Stimulated activated CD8-positive, alpha-beta memory T cell treated with anti-CD3 and anti-CD28 coated beads, Interleukin-4, amount 100 ng/mL, for 48 hours (primary cell): ENCODE results near the gene TK1.
"Not testable (repeated sequence)": the region's sequence is repeated elsewhere in the genome, so short reads cannot be mapped to it uniquely, and the experiment has no call there.

Experiments used
- DNase-seq: peaks from one replicate; pipeline ENCODE4 v3.0.0-alpha.2; 2020

TK1 gene

DNA sequence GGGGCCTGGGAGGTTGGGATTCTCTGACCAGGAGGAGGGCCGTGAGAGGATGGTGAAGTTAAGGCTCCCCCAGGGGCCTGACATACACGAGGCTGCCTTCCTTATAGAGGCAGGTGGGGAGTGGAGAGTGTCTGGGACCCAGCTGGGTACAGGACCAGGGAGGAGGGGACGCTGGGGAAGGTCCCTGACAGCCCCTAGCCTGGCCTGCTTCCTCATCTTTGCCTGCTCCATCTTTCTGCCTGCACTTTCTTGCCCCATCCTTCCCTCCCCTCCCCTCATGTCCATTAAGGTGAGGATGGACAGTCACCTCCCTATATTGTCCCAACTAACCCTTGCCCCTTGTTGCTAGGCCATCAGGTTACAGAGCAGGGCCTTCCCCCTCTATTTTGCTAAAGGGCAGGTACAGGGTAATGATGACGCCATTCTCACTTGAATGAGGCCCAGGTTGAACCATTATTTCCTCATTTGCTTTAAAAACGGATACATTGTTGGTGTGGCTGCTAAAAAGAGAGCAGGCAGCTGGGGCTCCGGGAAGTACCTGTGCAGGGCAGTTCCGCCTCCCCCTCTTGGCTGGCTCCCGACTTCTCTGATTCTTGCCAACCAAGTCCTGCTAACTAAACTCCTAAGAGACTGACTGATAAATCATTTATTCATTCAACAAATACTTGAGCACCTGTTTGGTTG is 39.4 kb downstream of the TK1 start:
- DNase-seq: no peak

GRCh38 chr17:78146881-78147280 is 40.0 kb downstream of the TK1 start:
- no peak for DNase-seq

- DNase-seq: no peak
Observed at GRCh38 chr17:78146471-78146869, 40.4 kb downstream of the TK1 start.

DNA sequence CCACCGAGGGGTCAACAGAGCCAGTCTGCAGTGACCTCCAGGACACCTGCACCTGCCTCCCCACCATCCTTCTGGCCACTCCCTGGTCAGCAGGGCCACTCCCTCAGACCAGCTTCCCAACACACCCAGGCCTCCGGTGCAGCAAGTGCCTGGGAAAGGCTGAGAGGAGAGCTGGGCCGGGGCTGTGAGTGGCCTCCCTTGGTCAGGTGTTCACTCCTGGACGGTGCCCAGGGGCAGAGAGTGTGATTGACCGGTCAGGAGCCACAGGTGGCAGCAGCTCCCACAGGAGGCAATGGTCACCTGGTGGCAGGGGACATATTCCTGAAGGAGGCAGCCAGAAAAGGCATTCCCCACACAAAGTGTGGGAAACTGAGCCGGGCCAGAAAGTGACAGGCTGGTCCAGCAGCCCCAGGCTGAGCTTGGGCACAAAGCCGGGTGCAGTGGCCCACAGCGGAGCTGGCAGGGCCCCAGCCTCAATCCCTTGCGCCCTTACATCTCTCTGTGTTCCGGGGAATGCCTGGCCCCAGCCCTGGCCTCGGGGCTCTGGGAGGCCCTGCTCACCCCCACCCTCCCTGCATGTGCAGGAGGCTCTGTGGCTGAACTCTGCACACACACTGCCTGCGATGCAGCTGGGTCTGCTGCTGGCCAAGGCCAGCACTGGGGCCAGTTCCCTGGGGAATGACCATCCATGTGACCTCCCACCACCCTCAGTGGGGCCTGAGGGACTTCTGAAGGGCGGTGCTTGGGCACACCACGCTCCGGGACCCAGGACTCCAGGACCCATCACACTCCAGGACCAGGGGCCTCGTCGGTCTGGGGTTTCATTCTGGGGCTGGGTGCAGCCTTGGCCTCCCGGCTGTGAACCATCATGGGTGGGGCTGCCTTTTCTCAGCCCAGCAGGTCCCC is 41.9 kb downstream of the TK1 start:
- DNase-seq: no peak

DNA sequence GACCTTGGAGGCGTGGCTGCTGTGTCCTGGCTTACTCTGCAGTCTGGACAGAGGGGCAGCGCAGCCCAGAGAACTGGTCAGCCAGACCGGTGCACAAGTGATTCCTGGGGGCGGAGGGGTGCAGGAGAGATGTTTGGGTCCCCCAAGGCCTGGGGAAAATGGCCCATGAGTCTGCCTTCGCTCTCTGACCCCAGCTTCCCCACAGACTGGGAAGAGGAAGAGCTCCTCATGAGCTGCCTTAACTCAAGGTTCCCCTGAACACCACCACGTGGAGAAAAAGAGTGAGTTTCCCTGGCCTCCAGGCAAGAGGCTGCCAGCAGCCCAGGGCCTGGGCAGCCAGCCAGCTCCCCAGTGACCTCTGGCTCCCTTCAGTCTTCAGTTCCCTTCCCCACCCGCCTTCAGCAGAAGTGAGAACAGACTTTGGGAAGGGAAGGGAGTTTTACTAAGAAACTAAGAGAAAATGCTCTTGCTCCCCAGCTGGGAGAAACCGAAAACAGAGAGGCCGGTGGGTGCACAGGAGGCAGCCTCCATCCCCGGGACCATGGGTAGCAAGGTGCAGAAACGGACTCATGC is 42.6 kb downstream of the TK1 start:
- no peak for DNase-seq

- DNase-seq: no peak
Observed at GRCh38 chr17:78143214-78144146, 43.4 kb downstream of the TK1 start.

GRCh38 chr17:78142119-78142861 is 44.6 kb downstream of the TK1 start:
- no peak for DNase-seq

GRCh38 chr17:78141437-78142118 is 45.3 kb downstream of the TK1 start:
- DNase-seq: no peak

DNA sequence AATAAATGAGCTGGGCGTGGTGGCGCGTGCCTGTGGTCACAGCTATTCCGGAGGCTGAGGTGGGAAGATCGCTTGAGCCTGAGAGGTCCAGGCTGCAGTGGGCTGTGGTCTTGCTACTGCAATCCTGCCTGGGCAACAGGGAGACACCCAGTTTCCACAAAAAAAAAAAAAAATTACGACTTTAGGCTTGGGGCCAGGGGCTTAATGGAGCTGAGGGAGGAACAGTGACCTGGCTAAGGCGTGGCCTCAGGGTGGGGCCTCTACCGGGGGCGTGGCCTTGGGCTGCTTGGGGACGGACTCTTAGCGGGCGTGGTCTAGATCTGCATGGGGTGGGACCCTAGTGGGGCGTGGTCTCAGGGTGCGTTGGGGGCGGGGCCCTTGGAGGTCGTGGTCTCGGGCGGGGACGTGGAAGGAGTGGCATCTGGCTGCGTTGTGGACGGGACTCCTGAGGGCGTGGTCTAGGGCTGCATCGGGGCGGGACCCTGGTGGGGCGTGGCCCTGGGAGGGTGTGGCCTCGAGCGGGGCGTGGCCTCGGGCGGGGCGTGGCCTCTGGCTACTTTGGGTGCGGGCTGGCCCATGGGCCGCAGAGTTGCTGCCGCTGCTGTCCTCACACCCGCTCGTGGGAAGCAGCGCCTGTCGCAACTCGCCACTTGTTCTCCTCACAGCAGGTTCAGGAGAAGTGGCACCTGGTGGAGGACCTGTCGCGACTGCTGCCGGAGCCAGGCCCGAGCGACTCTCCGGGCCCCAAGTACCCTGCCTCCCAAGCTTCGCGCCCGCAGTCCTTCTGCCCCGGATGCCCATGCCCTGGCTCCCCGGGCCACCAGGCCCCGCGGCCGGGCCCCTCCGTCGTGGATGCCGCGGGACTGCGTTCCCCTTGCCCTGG is 46.4 kb downstream of the TK1 start:
- peak; percentile 99 for DNase-seq

GRCh38 chr17:78139861-78140168 is 47.0 kb downstream of the TK1 start:
- DNase-seq: not testable (repeated sequence)

- no peak for DNase-seq
Observed at GRCh38 chr17:78138204-78139060, 48.4 kb downstream of the TK1 start.

GRCh38 chr17:78137392-78138203 is 49.3 kb downstream of the TK1 start:
- DNase-seq: peak; percentile 73

GRCh38 chr17:78135858-78136500 is 50.9 kb downstream of the TK1 start:
- no peak for DNase-seq

DNA sequence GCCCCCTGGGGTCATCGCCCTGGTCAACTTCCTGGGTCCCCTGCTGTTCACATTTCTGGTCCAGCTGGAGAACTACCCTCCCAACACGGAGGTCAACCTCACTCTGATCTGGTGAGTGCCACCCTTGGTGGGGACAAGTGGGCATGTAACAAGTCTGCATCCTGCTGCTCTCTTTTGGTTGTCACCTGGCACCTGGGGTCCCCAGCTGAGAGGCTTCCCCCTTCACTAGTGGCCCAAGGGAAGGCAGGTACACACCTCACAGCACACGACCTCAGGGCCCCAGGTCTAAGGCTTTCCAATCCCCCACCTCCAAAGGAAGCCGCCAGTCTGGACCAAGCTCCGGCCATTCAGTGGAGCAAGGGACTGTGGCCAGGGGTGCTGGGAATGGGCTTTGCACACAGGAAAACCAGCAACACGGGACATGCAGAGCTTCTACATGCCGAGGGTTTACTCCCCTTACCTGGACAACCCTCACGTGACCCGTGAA is 51.9 kb downstream of the TK1 start:
- peak; percentile 19 for DNase-seq

GRCh38 chr17:78133971-78134898 is 52.6 kb downstream of the TK1 start:
- DNase-seq: peak; percentile 79

- DNase-seq: no peak
Observed at GRCh38 chr17:78133179-78133951, 53.5 kb downstream of the TK1 start.
